Middle frontal gyrus (tissue), 1 donor: ENCODE data around the gene RAB20.
"Not testable (repeated sequence)": the region's sequence is repeated elsewhere in the genome, so short reads cannot be mapped to it uniquely, and the experiment has no call there.

Source experiments
- DNase-seq: peaks from one replicate; pipeline ENCODE4 v3.0.0-alpha.2; 2015; ENCODE audit warnings: low spot score; ENCODE audit errors: extremely low spot score

The RAB20 gene

GRCh38 chr13:110555601-110556223 lies 5.8 kb downstream of the RAB20 start:
- no peak for DNase-seq

DNA sequence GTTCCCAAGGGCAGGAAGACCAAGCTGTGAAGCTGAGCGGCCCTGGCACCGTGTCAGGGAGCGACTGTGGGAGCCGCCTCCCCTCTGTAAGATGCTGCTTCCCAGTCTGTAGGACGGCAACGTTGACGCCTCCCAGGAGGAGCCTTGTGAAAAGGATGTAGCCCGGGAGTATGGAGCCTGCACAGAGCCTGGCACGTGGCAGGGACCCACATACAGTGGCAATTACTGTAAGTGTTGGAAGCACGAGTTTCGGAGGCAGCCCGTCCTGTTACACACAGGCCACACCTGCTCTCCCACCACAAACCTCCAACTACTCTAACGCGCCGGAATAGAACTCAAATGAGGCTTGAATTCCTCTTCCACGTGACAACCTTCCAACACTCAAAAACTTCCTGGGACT lies 6.6 kb downstream of the RAB20 start:
- DNase-seq, result no peak

DNA sequence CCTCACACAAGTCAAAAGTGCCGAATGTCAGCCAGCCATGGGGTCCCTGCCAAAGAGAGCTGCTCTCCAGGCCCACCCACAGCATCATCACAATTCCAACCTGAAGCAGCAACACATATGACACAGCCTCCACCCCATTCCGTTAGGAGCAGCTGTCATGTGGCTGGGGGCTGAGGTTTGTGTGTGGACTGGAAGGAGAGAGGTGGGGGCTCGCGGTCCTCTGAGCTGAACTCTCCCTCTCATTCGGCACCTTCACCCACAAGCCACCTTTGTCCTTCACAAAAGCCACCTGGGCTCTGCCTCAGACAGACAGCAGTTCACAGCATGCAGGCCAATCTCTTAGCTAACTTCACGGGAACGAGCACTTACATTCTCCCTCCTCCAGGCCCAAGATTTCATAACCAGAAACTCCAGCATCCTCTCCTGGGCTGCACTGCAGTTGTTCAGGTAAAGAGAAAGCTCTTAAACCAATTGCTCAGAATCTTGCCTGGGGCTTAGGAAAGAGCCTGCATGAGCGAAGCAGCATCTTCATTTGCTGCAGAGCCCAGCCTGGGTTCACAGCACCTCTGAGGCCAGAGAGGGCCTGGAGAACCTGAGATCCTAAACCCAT lies 7.2 kb downstream of the RAB20 start:
- DNase-seq, result no peak

- no peak for DNase-seq
These were observed 8.1 kb downstream of the RAB20 start for GRCh38 chr13:110553417-110553816.

- no peak for DNase-seq
These were observed 8.8 kb downstream of the RAB20 start for GRCh38 chr13:110552767-110553166.

- no peak for DNase-seq
These were observed 10.2 kb downstream of the RAB20 start for GRCh38 chr13:110551284-110551683.

DNA sequence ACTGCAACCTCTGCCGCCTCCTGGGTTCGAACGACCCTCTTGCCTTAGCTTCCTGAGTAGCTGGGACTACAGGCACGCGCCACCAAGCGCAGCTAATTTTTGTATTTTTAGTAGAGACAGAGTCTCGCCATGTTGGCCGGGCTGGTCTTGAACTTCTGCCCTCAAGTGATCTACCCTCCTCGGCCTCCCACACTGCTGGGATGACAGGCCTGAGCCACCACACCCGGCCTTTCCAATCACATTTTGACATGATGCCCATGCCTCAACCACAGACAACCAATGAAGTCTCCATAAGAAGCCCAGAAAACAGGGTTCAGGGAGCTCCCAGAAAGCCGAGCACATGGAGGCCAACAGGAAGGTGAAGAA lies 11.7 kb downstream of the RAB20 start:
- DNase-seq, result no peak

- no peak for DNase-seq
These were observed 12.4 kb downstream of the RAB20 start for GRCh38 chr13:110548891-110549794.

DNA sequence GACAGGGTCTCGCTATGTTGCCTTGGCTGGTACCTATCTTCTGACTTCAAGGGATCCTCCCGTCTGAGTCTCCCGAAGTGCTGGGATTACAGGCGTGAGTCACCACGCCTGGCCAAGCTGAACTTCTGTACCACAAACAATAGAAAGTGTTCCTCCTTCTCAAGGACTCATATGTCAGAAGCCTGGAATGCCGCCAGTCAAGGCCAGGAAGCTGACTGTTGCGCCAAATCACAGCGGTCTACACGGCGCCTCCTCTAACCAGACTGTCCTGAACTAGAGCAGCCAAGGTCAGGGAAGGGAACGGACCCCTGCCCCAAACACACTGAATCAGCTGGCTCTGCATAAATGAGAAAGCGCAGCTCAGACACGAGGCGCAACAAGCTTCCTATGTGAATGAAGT lies 14.6 kb downstream of the RAB20 start:
- DNase-seq, result no peak

- DNase-seq, result no peak
These were observed 15.1 kb downstream of the RAB20 start for GRCh38 chr13:110546378-110546777.

DNA sequence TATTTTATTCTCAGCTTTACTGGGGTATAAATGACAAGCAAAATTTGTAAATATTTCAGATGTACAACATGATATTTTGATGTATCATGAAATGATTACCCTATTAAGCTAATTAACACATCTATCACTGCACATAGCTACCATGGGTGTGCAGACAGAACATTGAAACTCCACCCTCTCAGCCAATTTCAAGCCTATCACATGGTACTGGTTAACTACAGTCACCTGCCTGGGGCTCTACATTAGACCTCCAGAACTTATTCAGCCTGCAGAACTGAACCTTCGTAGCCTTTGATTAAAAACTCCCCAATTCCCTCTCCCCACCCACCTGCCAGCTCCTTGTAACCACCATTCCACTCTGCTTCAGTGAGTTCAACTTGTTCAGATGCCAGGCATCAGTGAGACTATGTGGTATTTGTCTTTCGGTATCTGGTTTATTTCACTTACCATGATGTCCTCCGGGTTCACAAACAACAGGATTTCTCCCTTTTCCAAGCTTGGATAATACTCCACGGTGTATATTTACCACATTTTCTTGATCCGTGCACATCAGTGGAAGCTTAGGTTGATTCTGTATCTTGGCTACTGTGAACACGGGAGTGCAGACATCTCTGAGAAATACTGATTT lies 19.2 kb downstream of the RAB20 start:
- no peak for DNase-seq

DNA sequence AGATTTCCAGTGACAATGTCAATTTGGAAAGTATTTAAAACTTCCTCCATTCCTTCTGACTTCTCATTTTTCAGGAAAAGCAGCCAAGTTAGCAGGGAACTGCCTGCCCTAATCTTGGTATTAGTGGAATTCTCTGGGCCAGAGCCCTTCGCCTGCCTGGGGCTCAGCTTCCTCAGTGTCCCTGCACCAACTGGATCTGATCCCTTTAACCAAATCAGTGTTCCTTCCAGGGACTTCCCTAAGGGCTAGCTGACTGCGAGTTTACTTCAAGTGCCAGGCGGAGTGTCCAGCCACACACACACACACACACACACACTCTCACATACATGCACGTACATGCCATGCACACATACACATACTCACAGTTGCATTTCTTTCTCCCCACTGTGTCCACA lies 20.0 kb downstream of the RAB20 start:
- DNase-seq, result no peak

DNA sequence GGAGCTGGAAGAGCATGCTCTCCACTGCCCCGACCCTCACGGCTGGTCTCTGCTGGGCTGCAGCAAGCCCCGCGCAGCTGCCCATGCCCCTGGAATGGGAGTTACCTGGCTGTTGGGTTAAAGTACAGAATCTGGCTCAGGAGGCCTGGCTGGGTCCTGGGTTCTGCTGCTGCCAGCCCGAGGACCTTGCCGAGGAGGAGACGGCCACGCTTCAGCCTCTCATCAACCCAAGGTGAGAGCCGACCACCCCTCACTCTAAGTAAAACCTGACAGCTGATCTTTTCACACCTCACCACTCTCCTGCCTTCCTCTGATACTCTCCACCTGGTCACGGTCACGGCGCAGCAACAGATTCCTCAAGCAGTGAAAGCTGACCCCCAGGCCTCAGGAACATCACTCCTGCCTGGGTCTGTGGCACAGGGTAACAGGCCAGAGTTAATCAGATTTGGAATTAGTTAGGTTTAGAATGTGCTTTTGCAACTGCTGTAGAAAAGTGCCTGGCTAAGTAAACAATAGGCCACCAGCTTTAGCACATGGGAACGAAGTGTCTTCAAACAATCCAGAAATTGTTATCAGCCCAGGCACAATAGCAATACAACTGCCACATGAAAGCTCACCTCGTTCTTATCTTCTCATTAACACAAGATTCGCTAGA lies 20.5 kb downstream of the RAB20 start:
- DNase-seq, result no peak

- no peak for DNase-seq
These were observed 21.6 kb downstream of the RAB20 start for GRCh38 chr13:110539894-110540293.

GRCh38 chr13:110538632-110539031 lies 22.9 kb downstream of the RAB20 start:
- no peak for DNase-seq

GRCh38 chr13:110536006-110536693 lies 25.4 kb downstream of the RAB20 start:
- DNase-seq, result no peak

GRCh38 chr13:110535526-110535925 lies 26.0 kb downstream of the RAB20 start:
- no peak for DNase-seq

GRCh38 chr13:110533771-110534670 lies 27.5 kb downstream of the RAB20 start:
- no peak for DNase-seq

DNA sequence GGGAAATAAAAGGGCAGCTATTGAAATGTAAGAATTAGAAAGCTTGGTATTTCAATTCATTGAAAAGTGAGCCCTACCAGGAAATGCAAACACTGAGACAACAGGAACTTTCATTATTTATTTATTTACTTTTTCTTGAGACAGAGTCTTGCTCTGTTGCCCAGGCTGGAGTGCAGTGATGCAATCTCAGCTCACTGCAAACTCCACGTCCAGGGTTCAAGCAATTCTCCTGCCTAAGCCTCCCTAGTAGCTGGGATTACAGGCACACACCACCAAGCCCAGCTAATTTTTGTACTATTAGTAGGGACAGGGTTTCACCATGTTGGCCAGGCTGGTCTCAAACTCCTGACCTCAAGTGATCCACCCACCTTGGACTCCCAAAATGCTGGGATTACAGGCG lies 29.3 kb downstream of the RAB20 start:
- DNase-seq, result not testable (repeated sequence)

GRCh38 chr13:110531671-110532083 lies 29.8 kb downstream of the RAB20 start:
- no peak for DNase-seq
